ENCODE results near the gene OR51F2. TPM values are rescaled to one million over a fixed set of nuclear protein-coding genes. Genes with fewer than 3 reads are reported as not detected.

Gene OR51F2, protein sequence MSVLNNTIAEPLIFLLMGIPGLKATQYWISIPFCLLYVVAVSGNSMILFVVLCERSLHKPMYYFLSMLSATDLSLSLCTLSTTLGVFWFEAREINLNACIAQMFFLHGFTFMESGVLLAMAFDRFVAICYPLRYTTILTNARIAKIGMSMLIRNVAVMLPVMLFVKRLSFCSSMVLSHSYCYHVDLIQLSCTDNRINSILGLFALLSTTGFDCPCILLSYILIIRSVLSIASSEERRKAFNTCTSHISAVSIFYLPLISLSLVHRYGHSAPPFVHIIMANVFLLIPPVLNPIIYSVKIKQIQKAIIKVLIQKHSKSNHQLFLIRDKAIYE
- not detected in 2 replicates for total RNA-seq

DNA sequence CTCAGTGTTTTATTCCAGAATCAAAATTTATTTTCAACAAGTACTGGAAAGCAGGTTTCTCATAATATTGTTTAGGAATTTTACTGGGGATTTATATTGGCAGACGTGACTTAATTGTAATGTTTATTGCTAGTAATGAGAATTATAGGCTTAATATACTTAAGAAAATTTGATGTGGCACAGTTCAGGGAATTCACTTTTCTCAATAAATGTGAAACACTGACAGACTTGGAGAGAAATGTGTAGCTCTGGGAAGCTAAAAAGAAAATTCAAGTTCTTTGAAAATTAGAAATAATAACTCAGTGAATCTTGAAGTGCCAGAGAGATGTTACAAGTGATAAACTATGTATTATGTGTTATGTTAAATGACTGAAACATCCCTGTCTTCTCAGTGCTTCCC is at the start of gene OR51F2:
Gene OR51F2 (plus strand): TSS at position 301 of the 400 bp plus-strand sequence. CDS start 101 bp downstream, outside the sequence.

DNA sequence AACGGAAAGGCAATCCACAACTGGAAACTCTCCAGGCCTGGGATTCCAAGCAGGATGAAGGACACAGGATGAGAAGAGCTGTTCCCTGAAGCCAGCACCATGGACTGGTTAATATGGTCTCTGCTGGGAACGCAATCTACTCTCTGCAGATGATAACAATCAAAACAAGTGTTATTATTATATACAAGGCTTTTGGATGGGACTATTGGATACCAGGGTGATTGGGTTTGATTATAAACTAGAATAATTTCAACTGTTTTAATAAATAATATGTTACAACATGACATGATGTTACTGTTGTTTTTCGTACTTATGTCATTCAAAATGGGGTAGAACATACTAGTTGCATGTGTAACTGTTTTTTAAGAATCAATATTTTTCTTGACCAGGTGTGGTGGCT is 16.8 kb upstream of the OR51F2 start, which contains the start of gene OR52R1:
Gene OR52R1 (minus strand): TSS at position 101 of the 400 bp plus-strand sequence. CDS start 0 bp downstream, at position 101.

DNA sequence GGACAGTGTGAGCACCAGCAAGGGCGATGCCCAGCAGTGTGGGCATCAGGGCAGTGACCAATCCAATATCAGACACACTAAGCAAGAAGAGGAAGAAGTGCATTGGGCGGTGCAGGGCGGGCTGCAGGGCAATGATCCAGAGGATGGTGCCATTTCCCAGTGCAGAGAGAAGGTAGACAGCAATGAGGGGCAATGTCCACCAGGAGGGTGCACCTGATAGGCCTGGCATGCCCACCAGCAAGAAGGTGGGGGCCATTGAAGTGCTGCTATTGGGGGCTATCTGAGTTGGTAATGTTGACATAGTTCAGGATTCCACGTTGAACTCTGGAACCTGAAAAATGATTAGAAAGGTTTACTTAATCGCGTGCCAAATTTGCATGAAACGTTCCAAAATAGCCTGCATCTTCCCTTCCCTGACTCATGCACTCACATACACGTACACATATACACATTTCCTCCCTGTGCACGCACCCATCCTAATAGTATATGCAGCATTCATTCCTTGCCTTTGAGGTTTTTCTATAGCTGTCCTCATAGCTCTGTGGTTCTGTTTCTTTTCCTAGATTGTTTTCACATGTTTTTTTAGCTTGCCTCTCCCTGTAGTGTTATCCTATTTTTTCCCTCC is 27.9 kb downstream of the OR51F2 start, which contains the start of gene OR51S1:
Gene OR51S1 (minus strand): TSS at position 301 of the 625 bp plus-strand sequence. CDS start 0 bp downstream, at position 301.

Other genes starting within 250 kb of the OR51F2 start
- gene OR52I2, start 239.6 kb upstream of the OR51F2 start, total RNA-seq: not detected in 2 replicates
- gene OR52I1, start 227.3 kb upstream of the OR51F2 start, total RNA-seq: not detected in 2 replicates
- gene TRIM68, start 213.1 kb upstream of the OR51F2 start, total RNA-seq: 13.5 and 13.9 TPM in 2 replicates
- not detected in 2 replicates for gene OR51D1, start 183.8 kb upstream of the OR51F2 start, total RNA-seq
- not detected in 2 replicates for gene OR51E1, start 177.3 kb upstream of the OR51F2 start, total RNA-seq
- not detected in 2 replicates for gene OR51E2, start 123.5 kb upstream of the OR51F2 start, total RNA-seq
- not detected in 2 replicates for gene MMP26, start 116.5 kb upstream of the OR51F2 start, total RNA-seq
- not detected in 2 replicates for gene OR51F1, start 51.4 kb upstream of the OR51F2 start, total RNA-seq
- gene OR52R1, start 16.9 kb upstream of the OR51F2 start, total RNA-seq: not detected in 2 replicates
- not detected in 2 replicates for gene OR51S1, start 27.9 kb downstream of the OR51F2 start, total RNA-seq
- not detected in 2 replicates for gene OR51T1, start 60.6 kb downstream of the OR51F2 start, total RNA-seq
- gene OR51A7, start 82.5 kb downstream of the OR51F2 start, total RNA-seq: 0.15 TPM in 1 of 2 replicates, not detected in the other
- gene OR51G2, start 98.0 kb downstream of the OR51F2 start, total RNA-seq: not detected in 2 replicates
- gene OR51G1, start 103.0 kb downstream of the OR51F2 start, total RNA-seq: not detected in 2 replicates
- gene OR51A4, start 126.3 kb downstream of the OR51F2 start, total RNA-seq: not detected in 2 replicates
- gene OR51A2, start 134.4 kb downstream of the OR51F2 start, total RNA-seq: not detected in 2 replicates
- gene OR51L1, start 173.5 kb downstream of the OR51F2 start, total RNA-seq: not detected in 2 replicates
- not detected in 2 replicates for gene OR52J3, start 225.2 kb downstream of the OR51F2 start, total RNA-seq
- not detected in 2 replicates for gene OR52E2, start 238.3 kb downstream of the OR51F2 start, total RNA-seq
- not detected in 2 replicates for gene OR52E1, start 248.3 kb downstream of the OR51F2 start, total RNA-seq